ENCODE measurements around the gene WDFY2. TPM values are rescaled to one million over a fixed set of nuclear protein-coding genes. Genes with fewer than 3 reads are reported as not detected.
A peak's percentile ranks its signal among the peaks of the same experiment; 100 is the strongest.

Gene WDFY2
- total RNA-seq, 3 donors from 2014 or later, result 3.4 to 9.6 (median 6.6) TPM

- Histone ChIP-seq H3K4me1 (ENCODE audit: low read depth) (no peaks in the 10 kb centered on the region), H3K36me3 (ENCODE audit: low read depth) (no peaks in the 10 kb centered on the region), H3K4me3 (no peak overlapping the region), H3K9me3 (no peaks in the 10 kb centered on the region)
- intact Hi-C loops (cut with DNase I, micrococcal nuclease), result no loop called here
- TF ChIP-seq, protein P1, sequence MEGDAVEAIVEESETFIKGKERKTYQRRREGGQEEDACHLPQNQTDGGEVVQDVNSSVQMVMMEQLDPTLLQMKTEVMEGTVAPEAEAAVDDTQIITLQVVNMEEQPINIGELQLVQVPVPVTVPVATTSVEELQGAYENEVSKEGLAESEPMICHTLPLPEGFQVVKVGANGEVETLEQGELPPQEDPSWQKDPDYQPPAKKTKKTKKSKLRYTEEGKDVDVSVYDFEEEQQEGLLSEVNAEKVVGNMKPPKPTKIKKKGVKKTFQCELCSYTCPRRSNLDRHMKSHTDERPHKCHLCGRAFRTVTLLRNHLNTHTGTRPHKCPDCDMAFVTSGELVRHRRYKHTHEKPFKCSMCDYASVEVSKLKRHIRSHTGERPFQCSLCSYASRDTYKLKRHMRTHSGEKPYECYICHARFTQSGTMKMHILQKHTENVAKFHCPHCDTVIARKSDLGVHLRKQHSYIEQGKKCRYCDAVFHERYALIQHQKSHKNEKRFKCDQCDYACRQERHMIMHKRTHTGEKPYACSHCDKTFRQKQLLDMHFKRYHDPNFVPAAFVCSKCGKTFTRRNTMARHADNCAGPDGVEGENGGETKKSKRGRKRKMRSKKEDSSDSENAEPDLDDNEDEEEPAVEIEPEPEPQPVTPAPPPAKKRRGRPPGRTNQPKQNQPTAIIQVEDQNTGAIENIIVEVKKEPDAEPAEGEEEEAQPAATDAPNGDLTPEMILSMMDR (IDR thresholded peaks at IDR 0.05), result no peak
- DNase-seq (no peak), ATAC-seq (no peak)
These were observed 46.0 kb downstream of the WDFY2 start for GRCh38 chr13:51630288-51630615.

DNA sequence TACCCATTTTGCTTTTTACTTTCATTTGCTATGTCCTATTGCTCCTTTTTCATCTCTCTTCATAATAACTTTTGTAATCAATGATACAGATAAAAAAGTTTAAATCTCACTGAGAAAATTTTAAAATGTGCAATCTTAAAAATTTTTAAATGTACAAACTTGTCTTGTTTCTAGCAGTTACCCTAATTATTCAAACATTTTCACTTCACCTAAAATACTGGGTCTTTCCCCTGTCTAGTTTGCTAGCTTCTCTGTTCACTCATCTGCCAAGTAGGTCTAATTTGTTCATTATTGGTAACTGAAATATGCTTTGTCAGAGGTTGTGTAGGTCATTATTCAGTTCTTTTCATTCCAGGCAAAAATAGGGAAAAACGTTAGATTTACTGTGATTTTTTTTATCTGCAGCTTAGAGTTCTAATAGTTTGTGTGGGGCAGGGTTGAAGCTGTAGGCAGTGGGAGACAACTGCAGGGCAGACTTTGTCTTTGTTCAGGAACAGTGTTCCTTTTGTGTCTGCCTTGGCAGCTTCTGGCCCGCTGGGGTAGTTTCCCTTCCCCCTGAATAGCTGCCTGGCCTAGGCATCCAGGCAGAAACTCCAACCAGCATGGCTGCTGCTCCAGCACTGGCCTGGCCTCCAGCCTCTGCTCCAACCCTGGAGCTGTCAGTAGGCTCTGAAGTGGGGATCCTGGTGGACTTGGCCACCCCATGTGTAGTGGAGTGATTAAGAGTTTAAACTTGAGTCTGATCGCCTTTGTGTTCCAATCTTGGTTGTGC lies 48.5 kb downstream of the WDFY2 start:
- intact Hi-C loops (cut with DNase I, micrococcal nuclease), result no loop called here
- H3K36me3 ChIP-seq (ENCODE audit: low read depth), result no peaks in the 10 kb centered on the region
- TF ChIP-seq, protein P1 (IDR thresholded peaks at IDR 0.05), result no peak
- ATAC-seq (no peak), DNase-seq (no peak)
- H3K4me3 ChIP-seq, result no peak overlapping the region
- no peaks in the 10 kb centered on the region for H3K9me3 ChIP-seq
- H3K4me1 ChIP-seq (ENCODE audit: low read depth), result no peaks in the 10 kb centered on the region

DNA sequence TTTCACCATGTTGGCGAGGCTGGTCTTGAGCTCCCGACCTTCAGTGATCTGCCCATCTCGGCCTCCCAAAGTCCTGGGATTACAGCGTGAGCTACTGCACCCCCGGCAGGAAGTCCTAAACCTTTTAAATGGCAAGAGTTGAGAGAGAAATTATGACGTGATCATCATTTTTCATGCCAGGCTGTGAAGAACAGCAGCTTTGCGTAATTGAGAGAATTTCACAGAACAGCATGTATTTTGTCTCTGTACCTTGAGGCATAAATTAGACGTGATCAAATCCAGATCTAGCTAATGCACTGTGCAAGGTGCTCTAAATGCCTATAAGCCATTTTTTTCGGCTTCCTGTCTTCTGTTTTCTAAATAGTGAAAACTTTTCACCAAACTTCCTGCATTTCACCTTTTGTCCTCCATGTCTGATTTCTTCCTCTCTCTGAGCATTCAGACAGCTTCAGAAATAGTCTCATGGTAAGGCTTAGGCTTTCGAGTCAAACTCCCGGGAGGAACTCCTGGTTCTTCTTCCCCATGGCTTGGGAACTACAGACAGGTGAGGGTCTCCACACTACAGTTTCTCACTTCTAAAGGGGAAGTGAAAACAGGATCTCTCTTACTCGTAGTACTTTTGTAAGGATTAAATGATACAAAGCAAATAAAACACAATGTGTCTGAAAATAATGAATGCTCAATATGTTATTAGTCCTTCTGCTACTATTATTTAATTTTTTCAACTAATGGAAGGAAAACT lies 51.0 kb downstream of the WDFY2 start:
- TF ChIP-seq, protein P1 (IDR thresholded peaks at IDR 0.05), result no peak
- Histone ChIP-seq H3K4me1 (ENCODE audit: low read depth) (no peaks in the 10 kb centered on the region), H3K9me3 (no peaks in the 10 kb centered on the region), H3K4me3 (no peak overlapping the region), H3K36me3 (ENCODE audit: low read depth) (no peaks in the 10 kb centered on the region)
- intact Hi-C loops (cut with DNase I, micrococcal nuclease), result no loop called here
- no peak for DNase-seq
- ATAC-seq, result no peak

GRCh38 chr13:51636349-51636890 lies 52.2 kb downstream of the WDFY2 start:
- Histone ChIP-seq H3K36me3 (ENCODE audit: low read depth) (no peaks in the 10 kb centered on the region), H3K9me3 (no peaks in the 10 kb centered on the region), H3K4me3 (no peak overlapping the region), H3K4me1 (ENCODE audit: low read depth) (no peaks in the 10 kb centered on the region)
- no peak for DNase-seq
- intact Hi-C loops (cut with DNase I, micrococcal nuclease), result no loop called here
- TF ChIP-seq, protein P1 (IDR thresholded peaks at IDR 0.05), result no peak
- ATAC-seq, result peak; percentile 21

DNA sequence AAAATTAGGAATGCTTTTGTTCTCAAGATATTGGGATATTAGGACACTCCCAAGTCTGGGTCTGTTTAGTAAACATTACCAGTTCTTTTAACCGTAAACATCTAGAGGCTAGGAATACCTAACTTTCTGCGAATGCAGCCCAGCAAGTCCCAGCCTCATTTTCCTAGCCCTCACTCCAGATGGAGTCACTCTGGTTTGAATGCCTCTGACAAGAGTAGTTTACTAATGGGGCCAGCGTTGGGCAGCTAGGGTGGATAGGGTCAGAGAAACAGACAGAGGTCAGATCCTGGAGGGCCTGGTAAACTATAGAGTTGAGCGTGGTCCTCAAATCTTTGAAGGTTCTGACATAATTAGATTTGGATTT lies 53.6 kb downstream of the WDFY2 start:
- Histone ChIP-seq H3K4me1 (ENCODE audit: low read depth) (no peaks in the 10 kb centered on the region), H3K36me3 (ENCODE audit: low read depth) (no peaks in the 10 kb centered on the region), H3K9me3 (no peaks in the 10 kb centered on the region), H3K4me3 (no peak overlapping the region)
- TF ChIP-seq, protein P1 (IDR thresholded peaks at IDR 0.05), result no peak
- DNase-seq, result no peak
- intact Hi-C loops (cut with DNase I, micrococcal nuclease), result no loop called here
- ATAC-seq, result no peak
